HepG2 (cell line): ENCODE data around the gene AKAP12. TPM values are rescaled to one million over a fixed set of nuclear protein-coding genes. Genes with fewer than 3 reads are reported as not detected.

Source experiments
- ATF7-NPFF ChIP-seq: sonication (generic); formaldehyde crosslinking; IDR thresholded peaks from 2 replicates; pipeline ENCODE4 v1.8.1; 2023; ENCODE audit warnings: mild to moderate bottlenecking, low read depth, missing genetic modification reagents, moderate library complexity
- CC2D1A ChIP-seq: sonication (generic); formaldehyde crosslinking; IDR thresholded peaks from 2 replicates; pipeline ENCODE4 v1.8.1; 2023; ENCODE audit warnings: mild to moderate bottlenecking, missing genetic modification reagents
- FLYWCH1 ChIP-seq: sonication (generic); formaldehyde crosslinking; IDR thresholded peaks from 2 replicates; pipeline ENCODE4 v1.8.1; 2023; ENCODE audit warnings: mild to moderate bottlenecking, missing genetic modification reagents
- JUND ChIP-seq: sonication (generic); formaldehyde crosslinking; IDR thresholded peaks from 2 replicates; pipeline ENCODE4 v1.8.0; 2022; ENCODE audit warnings: mild to moderate bottlenecking, missing genetic modification reagents
- KDM2A ChIP-seq: sonication (generic); formaldehyde crosslinking; IDR thresholded peaks from 2 replicates; pipeline ENCODE4 v1.4.0; 2020; ENCODE audit warnings: low read depth, missing genetic modification reagents, borderline replicate concordance
- MAF1 ChIP-seq: sonication (generic); formaldehyde crosslinking; IDR thresholded peaks from 2 replicates; pipeline ENCODE4 v1.5.0; 2020; ENCODE audit warnings: missing genetic modification reagents, borderline replicate concordance
- NRL ChIP-seq: sonication (generic); formaldehyde crosslinking; IDR thresholded peaks from 2 replicates; pipeline ENCODE4 v1.5.0; 2020; ENCODE audit warnings: missing genetic modification reagents, mild to moderate bottlenecking, moderate library complexity, borderline replicate concordance
- PATZ1 ChIP-seq: sonication (generic); formaldehyde crosslinking; IDR thresholded peaks from 2 replicates; pipeline ENCODE4 v1.4.0; 2020; ENCODE audit warnings: missing genetic modification reagents
- RFXANK ChIP-seq: IDR thresholded peaks from 2 replicates; pipeline ENCODE4 v1.6.1; 2016
- YEATS4 ChIP-seq: sonication (generic); formaldehyde crosslinking; IDR thresholded peaks from 2 replicates; pipeline ENCODE4 v1.4.0; 2020; ENCODE audit warnings: missing genetic modification reagents, borderline replicate concordance
- ZMYM3 ChIP-seq: sonication (generic); formaldehyde crosslinking; IDR thresholded peaks from 2 replicates; pipeline ENCODE4 v1.5.1; 2020; ENCODE audit warnings: mild to moderate bottlenecking, missing genetic modification reagents
- ZNF136 ChIP-seq: sonication (generic); formaldehyde crosslinking; IDR thresholded peaks from 2 replicates; pipeline ENCODE4 v1.8.1; 2022; ENCODE audit warnings: low read depth, mild to moderate bottlenecking, moderate library complexity, missing genetic modification reagents
- ZNF142 ChIP-seq: sonication (generic); formaldehyde crosslinking; IDR thresholded peaks from 2 replicates; pipeline ENCODE4 v1.4.0; 2020; ENCODE audit warnings: missing genetic modification reagents
- ZNF292 ChIP-seq: sonication (generic); formaldehyde crosslinking; IDR thresholded peaks from 2 replicates; pipeline ENCODE4 v1.8.1; 2022; ENCODE audit warnings: mild to moderate bottlenecking, low read depth, missing genetic modification reagents, borderline replicate concordance
- ZNF337 ChIP-seq: sonication (generic); formaldehyde crosslinking; IDR thresholded peaks from 2 replicates; pipeline ENCODE4 v1.5.1; 2020; ENCODE audit warnings: missing genetic modification reagents, low read depth, mild to moderate bottlenecking, borderline replicate concordance
- ZNF598 ChIP-seq: sonication (generic); formaldehyde crosslinking; IDR thresholded peaks from 2 replicates; pipeline ENCODE4 v1.5.1; 2020; ENCODE audit warnings: mild to moderate bottlenecking, missing genetic modification reagents, borderline replicate concordance
- ZNF724P ChIP-seq: sonication (generic); formaldehyde crosslinking; IDR thresholded peaks from 2 replicates; pipeline ENCODE4 v1.8.0; 2022; ENCODE audit warnings: missing genetic modification reagents, borderline replicate concordance
- ZNF761 ChIP-seq: sonication (generic); formaldehyde crosslinking; conservative IDR thresholded peaks from 2 replicates; pipeline ENCODE4 v1.4.0; 2020; ENCODE audit warnings: mild to moderate bottlenecking, missing genetic modification reagents
- ZSCAN5A ChIP-seq: sonication (generic); formaldehyde crosslinking; IDR thresholded peaks from 2 replicates; pipeline ENCODE4 v1.8.0; 2022; ENCODE audit warnings: mild to moderate bottlenecking, missing genetic modification reagents, borderline replicate concordance
- polyA plus RNA-seq, 8 experiments: library from polyadenylated mRNA; depleted of rRNA in 3 of 8; stranded (reverse) in 7 of 8; unstranded in 1 of 8; fragments of >200 nt; fragmentation: Illumina TruSeq in 4 of 8; extraction: Trizol in 4 of 8; gene quantifications; 2 replicates each; pipeline versions ENCODE4 v1.2.1 to v1.2.3, GENCODE V29; 2011 to 2016; ENCODE audit warnings: low read depth in 4 of 8, missing spikeins in 1 of 8, mixed read lengths in 1 of 8; ENCODE audit not compliant: insufficient read depth in 1 of 8
- total RNA-seq, 5 experiments: library from RNA; depleted of rRNA; stranded (reverse); fragments of >200 nt; fragmentation: Illumina TruSeq; extraction: Trizol; gene quantifications; 2 replicates each; pipeline ENCODE4 v1.2.3, GENCODE V29; 2016; ENCODE audit warnings: low read depth in 1 of 5

Gene AKAP12
- total and polyA plus RNA-seq, 2 of the 13 experiments (the other 11 are each of a cell fraction or from before 2014, with no cell fraction given): 10.6 to 19.0 TPM

GRCh38 chr6:151323791-151324487, 84.2 kb downstream of the AKAP12 start (continued):
- TF ChIP-seq ZNF598 (CRISPR knock-in tag) (0 out of 2 replicates have a peak, but pooled peaks have one; percentile 62), RFXANK (CRISPR knock-in tag) (no peak), ZNF292 (CRISPR knock-in tag) (no peak; the same call in 1 of the 2 replicates), NRL (CRISPR knock-in tag) (no peak), ZNF337 (CRISPR knock-in tag) (no peak), ZNF724P (CRISPR knock-in tag) (0 out of 2 replicates have a peak, but pooled peaks have one; percentile 69), ZNF761 (CRISPR knock-in tag) (no peak), ZNF136 (CRISPR knock-in tag) (0 out of 2 replicates have a peak, but pooled peaks have one; percentile 19), ATF7-NPFF (CRISPR knock-in tag) (no peak), YEATS4 (no peak; the same call in 1 of the 2 replicates), CC2D1A (CRISPR knock-in tag) (no peak), MAF1 (CRISPR knock-in tag) (no peak), JUND (CRISPR knock-in tag) (no peak), KDM2A (peak; percentile 84), ZMYM3 (CRISPR knock-in tag) (peak; percentile 48; the same call in 1 of the 2 replicates), FLYWCH1 (no peak), PATZ1 (CRISPR knock-in tag) (0 out of 2 replicates have a peak, but pooled peaks have one; percentile 19), ZSCAN5A (CRISPR knock-in tag) (no peak), ZNF142 (CRISPR knock-in tag) (no peak)
